GM21423 (cell line): ENCODE measurements around the gene URB1.
"Not testable (repeated sequence)": the region's sequence is repeated elsewhere in the genome, so short reads cannot be mapped to it uniquely, and the experiment has no call there.

Experiments used
- ATAC-seq: cut with Tn5 transposase; IDR thresholded peaks from one replicate; pipeline ENCODE4 v1.9.1; 2021; ENCODE audit warnings: mild to moderate bottlenecking, moderate library complexity; ENCODE audit not compliant: unreplicated experiment

URB1 gene

DNA sequence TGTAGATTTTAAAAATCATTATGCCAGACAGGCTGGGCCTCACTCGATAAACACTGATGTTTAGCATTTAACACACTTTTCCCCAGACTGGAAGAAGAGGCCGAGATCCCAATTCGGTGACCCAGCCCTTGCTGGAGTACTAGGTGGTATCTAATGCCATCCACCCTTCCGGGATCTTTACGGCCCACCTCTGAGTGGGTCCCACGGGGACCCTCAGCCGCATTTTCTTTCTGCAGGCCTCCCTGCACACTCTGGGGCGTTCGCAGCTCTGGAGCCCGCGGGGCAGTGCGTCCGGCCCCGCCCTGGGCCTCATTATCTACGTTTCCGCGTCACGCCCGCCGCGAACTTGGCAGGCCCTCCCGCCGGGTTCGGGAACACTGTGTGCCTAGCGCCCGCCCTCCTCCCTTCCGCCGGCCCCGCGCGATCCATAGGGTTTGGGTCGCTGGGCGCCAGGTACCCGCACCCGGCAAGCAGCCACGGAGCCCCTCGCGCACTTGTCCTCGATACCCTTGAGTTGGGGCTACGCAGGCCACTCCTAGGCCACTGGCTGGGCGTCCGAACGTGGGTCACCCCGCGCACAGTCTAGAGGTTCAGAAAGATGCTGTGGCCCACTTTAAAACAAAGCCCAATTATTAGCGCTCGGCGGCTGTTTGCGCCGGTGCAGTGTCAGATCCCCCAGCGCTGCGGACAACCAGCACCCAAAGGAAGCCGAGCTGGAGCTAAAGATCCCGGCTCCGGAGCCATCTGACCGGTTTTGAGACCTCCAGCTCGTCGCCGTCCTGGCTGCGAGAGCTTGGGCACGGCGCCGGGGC, 18.7 kb upstream of the URB1 start:
- ATAC-seq = no peak

DNA sequence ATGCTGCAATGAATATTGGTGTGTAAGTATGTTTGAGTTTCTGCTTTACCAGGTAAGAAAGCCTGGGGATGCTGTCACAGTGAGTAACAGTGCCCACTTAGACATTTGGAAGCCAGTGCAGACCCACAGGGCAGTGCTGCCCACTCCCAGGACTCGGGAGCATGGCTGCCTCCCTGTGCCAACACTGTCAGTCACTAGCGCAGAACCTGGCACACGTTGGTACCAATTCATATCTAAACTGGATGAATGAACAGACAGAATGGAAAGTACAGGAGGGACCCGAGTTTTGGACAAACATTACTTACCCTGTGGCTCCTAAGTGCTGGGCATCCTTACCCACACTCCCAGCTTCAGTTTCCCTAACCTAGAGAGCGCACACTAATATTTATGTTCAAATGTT, 18.1 kb upstream of the URB1 start:
- ATAC-seq = no peak

DNA sequence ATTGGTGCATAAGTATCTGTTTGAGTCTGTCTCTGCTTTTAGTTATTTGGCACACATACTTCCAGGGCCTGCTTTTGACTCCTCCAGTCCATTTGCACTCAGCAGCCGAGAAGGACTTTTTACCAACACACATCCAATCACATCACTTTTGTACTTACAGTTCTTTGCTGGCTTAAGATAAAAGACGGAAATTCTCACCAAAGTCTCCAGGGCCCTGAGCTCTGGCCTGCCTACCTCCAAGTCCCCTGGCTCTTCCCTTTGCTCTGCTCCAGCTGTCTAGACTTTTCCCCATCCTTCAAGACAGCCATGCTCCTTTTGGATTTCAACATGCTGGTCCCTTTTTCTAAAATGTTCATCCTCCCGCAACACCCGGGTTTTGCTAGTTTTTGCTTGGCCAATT, 17.5 kb upstream of the URB1 start:
- no peak for ATAC-seq

DNA sequence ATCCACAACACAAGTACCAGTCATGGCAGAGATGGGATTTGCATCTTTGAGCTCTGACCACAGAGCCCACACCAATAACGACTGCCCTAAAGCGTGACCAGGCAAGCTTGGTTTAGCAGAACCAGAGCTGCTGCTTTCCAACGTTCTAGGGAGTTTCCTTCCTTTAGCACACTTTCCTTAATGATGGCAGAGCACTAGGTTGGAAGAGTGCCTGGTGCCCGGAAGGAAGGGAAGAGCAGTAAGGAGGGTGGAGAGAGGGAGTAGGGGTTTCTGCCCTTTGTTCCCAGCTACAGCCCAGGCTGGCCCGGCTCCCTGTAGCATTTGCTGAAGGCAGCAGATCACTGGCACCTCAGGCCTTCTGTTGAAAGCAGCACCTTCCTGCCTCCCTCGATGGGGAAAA, 13.6 kb upstream of the URB1 start:
- no peak for ATAC-seq

DNA sequence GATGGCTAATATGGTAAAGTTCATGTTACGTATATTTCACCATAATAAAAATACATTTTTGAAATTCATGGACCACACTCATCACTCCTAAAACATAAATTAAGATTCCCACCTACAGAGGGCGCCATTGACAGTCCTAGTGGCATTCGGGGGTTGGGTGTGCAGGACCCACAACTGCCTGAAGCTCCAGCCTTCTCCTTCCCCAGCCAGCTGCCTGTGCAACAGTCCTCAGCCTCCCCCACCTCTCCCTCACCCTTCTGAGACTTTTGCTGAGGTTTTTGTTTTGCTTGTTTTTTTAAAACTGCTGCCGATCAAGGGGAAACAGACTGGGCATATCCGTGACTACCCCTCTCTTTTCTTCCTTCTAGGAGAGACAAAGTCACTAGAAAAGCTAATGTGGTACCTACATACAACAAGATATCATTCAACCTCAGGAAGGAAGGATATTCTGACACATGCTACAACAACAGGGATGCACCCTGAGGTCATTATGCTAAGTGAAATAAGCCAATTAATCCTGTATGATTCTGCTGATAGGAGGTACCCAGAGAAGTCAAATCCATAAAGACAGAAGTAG, 10.5 kb upstream of the URB1 start:
- ATAC-seq = no peak

DNA sequence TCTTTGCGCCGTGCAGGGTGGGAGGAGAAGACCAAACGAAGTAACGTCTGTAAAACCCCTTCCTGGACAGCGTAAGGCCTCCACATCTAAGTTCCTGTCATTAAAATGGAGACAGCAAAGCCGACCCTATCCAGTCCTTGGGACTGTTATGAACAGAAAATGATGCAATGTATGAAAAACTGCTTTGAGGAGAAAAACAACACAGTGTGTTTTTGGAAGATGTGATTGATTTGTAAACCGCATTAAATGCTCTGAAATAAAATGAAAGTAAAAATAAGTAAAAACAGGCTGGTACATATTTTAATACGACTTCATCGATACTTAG, 827 bp upstream of the URB1 start:
- ATAC-seq = no peak

DNA sequence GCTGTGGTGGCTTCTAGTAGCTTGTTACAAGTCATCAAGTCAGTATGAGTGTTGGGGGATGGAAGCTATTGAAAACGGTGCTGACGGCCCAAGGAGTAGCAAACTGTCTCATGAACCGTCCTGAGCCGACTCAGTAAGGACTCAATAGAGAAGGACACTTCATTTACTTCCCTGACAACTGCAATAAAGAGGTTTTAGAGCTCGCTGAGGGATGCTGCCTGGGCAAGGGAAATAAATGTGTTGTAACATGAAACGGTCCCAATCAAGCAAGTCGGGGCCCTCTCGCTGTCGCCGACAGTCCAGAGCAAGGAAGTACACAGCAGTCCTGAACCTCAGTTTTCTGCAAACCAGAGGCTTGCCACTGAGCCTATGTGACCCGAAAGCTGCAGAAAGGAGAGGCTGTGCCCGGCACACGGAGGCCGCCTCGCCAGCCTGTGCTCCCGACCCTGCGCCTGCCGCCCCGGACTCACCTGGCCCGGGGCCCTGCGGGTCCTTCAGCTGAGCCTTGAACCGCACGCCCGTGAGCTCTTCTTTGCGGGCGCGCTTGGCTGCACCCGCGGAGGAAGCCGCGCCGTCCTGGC, 423 bp downstream of the URB1 start:
- ATAC-seq = peak; percentile 5

DNA sequence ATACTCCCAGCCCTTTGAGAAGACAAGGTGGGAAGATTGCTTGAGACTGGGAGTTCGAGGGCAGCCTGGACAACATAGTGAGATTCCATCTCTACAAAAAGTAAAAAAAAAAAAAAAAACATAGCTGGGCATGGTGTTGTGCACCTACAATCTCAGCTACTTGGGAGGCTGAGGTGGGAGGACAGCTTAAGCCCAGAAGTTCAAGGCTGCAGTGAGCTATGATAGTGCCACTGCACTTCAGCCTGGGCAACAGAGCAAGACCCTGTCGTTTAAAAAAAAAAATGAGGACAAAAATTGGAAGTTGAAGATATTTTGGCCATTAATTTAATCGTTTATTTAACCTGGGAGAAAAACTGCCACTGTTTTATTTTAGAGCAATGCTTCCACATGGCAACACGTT, 1.1 kb downstream of the URB1 start:
- no peak for ATAC-seq

DNA sequence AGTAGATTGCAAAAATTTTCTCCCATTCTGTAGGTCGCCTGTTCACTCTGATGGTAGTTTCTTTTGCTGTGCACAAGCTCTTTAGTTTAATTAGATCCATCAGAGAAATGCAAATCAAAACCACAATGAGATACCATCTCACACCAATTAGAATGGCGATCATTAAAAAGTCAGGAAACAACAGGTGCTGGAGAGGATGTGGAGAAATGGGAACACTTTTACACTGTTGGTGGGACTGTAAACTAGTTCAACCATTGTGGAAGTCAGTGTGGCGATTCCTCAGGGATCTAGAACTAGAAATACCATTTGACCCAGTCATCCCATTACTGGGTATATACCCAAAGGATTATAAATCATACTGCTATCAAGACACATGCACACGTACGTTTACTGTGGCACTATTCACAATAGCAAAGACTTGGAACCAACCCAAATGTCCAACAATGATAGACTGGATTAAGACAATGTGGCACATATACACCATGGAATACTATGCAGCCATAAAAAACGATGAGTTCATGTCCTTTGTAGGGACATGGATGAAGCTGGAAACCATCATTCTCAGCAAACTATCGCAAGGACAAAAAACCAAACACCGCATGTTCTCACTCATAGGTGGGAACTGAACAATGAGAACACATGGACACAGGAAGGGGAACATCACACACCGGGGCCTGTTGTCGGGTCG, 2.1 kb downstream of the URB1 start:
- not testable (repeated sequence) for ATAC-seq

DNA sequence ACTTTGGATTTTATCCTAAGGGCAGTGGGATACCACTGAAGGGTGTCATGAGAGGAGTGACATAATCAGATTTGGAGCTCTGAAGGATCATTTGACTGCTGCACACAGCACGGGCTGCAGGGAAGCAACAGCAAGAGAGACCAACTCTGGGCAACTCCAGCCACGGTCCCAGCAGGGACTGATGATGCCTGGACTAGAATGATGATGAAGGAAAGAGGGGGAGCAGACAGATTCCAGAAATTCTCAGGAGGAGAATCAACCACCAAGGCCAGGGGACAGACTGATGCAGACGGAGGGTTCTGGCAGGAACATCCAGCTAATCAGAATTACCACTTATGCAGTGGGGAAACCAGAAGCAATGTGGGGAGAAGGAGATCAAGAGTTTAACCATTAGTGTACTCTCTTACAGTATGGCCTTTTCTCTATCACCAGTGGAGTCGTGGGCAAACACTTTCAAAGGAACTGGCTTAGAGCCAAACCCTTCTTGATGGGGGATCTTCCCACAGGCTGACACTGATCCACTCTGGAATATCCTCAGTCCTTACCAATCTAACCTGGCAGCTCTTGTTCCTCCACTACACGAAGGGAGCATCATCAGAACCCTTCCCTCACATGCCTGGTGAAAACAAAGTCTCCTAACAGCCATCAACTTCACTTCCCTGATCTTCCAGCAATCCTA, 3.3 kb downstream of the URB1 start:
- ATAC-seq = no peak

DNA sequence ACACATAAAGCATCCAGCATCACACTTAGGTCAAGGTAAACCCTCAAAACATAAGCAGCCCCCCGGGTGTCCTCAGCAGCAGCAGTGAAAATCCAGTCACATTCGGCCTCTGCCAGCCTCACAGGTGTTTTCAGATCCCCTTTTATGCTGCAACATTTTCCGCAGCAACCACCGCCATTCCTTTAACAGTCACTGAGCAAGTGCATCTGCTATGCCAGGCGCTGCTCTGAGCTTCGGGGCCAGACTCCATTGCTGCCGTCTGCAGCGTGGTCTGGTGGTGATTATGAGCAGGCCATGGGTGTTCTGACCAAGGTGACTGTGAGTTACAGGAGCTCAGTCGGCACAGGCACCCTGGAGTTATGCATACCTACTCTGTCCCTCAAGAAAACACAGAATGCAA, 4.5 kb downstream of the URB1 start:
- no peak for ATAC-seq

DNA sequence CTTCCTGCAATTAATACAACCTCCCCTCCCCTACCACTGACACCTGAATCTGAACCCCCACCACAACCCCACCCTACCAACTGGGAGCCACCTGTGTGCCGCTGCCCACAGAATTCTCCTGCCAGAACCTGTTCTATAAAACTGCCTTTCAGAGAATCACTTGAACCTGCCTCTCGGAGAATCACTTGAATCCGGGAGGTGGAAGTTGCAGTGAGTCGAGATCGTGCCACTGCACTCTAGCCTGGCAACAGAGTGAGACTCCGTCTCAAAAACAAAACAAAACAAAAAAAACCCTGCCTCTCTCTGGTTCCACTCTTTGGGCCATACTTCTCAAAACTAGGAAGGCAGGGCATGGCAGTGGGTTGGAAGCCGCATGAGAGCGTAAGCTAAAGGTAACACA, 5.7 kb downstream of the URB1 start:
- no peak for ATAC-seq

DNA sequence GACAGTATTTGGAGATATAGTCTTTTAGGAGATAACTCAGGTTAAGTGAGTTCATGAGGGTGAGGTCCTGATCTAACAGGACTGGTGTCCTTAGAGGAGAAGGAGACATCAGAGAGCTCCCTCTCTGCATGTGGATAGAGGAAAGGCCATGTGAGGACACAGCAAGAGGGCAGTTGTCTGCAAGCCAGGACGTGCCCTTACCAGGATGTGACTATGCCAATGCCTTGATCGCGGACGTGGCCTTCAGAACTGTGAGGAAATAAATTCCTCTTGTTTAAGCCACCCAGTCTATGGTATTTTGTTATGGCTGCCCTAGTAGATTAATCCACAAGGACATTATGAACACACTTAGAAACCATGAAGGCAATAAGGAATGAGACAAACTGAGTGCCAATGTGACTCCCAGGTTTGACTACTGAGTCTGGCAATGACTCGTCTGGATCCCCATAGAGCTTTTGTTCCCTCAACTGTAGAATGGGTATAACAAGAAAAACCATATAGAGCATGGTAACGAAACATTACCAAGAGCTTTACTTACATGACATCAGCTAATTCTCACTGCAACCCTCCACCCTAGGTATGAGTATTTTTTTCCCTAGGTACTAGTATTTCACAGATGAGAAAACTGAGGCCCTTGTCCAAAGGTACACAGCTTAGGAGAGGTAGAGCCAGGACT, 6.5 kb downstream of the URB1 start:
- no peak for ATAC-seq

DNA sequence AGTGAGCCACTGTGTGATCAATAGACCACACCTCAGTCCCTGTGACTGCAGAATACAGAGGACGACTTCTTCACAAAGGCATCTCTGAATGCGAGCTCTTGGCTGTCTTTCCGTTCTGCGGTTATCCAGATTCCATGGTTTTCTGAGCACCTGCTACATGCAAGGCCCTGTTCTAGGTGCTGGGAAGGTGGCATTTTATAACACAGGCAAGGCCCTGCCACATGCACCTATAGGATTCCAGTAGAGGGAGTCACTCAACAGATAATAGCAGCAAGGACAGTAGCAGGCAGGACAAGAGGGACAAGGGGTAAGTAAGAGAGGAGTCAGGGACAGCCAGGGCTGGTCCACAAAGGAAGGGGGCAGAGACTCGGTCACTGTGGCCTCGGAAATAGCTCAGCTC, 9.0 kb downstream of the URB1 start:
- no peak for ATAC-seq

DNA sequence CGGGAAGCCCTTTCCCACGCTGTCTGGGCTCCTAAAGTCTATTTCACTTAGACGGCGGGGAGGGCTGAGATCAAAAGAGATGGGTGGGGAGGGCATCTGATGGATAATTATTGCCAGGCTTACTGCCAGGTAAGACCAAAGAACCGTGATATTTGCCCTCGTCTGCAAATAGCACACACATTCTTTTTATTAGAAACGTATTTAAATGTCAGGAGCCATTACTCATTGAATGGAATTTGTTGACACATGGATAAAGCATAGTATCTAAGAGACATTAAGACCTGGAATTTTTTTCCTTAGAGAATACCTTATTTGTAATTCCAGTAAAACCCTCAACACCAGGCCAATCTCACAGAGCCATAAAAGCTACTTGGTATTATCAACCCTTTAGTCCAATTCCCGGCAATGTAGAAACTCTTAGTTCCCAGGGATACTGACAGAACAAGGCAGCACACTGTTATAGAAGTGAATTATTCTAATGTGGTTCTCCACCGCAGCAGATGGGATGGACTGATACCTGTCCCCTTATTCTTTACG, 10.6 kb downstream of the URB1 start:
- ATAC-seq = no peak

DNA sequence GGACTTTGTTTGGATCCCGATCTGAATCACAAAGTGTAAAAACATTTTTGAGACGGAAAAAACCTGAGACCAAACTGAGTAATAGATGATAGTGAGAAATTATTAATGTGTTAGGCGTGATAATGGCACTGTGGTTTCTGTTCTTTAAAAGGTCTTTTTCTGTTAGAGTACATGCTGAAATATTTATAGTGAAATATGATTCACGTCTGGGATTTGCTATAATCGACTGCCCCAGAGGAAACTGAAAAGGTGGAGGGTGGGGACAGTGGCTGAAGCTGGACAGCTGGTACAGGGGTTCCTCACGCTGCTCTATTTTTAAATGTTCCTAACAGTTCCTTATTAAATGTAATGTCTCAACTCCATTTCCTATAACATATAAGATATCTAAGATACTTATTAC, 11.2 kb downstream of the URB1 start:
- no peak for ATAC-seq

DNA sequence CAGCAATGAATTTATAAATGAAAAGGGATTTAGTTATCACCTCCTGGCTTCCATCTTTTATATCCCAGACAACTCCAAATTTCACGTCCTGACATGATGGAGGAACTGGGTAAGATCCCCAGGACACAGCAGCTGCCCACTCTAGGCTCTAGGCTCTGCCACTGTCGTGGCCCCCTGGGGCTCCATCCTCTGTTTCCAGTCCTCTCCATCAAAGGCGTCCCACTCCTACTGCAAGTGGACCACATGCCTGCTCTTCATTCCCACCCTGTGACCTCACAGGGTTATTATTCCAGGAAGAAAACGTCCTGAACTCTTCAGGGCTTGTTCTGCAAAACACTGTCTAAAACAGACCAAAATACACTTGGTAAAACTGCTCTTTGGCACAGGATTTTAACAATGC, 11.9 kb downstream of the URB1 start:
- ATAC-seq = no peak

DNA sequence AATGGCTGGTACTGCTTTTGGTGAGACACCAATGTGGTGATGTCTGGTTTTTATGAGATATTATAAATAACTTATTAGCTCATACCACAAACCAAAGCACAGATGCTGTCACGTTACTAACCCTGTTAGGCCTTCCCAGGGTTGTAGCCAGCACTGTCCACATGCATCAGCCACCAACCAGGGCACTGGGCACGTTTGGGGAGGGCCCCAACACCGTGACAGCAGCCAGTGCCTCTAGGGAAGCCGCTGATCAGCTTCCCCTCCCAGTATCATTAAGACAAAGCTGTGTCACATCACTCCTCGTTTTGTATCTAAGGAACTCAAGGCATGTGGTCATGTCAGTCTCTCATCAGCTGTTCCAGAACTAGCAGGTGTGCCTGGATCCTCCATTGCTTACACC, 13.9 kb downstream of the URB1 start:
- no peak for ATAC-seq

DNA sequence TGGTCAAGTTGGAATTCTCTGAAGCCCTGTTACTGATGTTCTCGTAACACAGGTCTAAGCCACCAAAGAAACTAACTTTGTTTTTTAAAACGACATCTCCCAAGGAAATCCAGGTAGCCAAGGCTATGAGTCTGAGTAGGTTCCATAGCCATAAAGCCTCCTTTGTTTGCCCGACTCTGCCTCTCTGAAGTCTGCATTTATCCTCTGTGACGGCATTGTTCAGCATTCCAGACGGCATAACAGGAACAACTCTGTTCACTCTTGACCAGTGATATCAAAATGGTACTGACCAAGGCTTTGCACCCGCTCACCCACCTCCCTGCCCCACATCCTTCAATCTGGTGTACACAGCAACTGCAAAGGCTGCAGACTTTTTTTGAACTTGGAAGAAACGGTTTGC, 14.8 kb downstream of the URB1 start:
- ATAC-seq = no peak

DNA sequence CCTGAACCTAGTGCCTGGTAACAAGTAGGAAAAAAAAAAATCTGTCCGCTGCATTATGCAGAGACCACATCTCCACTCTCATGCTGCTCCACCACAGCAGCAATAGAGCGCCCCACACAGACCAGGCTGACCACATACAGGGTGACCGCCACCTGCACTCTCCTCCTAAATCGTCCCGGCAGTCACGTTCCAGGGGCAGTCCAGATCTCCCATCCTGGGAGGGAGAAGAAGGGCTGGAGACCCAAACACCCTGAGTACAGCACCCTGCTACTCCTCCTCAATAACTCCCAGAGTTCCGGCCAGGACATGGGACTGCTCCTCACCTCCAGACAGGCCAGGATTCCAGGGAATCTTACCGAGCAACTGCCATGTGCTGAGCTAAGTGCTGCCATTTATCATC, 15.3 kb downstream of the URB1 start:
- ATAC-seq = no peak

DNA sequence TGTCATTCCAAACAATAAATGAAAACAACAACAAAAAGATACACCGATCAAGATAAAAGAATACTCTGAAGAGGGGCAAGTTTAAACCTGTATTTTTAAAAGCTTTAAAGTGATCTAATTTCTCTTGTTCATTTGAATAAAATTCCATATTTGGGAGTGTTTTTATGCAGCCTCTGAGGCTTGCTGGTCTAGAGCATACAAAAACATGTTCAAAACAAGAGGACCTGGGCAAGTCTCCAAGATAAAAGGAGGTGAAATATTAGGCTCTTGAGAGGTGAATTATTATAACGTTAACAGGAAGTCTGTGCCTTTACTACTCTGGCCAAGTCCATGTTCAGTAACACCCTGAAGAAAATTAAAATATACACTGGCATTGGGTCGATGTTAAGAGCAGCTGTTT, 20.1 kb downstream of the URB1 start:
- no peak for ATAC-seq
